SK-MEL-5 (cell line): ENCODE results near the gene SETBP1. TPM values are rescaled to one million over a fixed set of nuclear protein-coding genes. Genes with fewer than 3 reads are reported as not detected.

Experiments
- DNase-seq: peaks from one replicate; pipeline ENCODE4 v3.0.0-alpha.2; 2016; ENCODE audit warnings: low read depth, low spot score
- in situ Hi-C: cut with HindIII; loops from 2 replicates; pipeline ENCODE4 v1.10.0; 2016; ENCODE audit warnings: low sequenced_read_pairs, high pct_unique_total_duplicates, low pct_unique_long_range_greater_than_20kb
- total RNA-seq: library from RNA; depleted of rRNA; stranded (reverse); fragments of >200 nt; shearing (Covaris generic); gene quantifications from 2 replicates; pipeline ENCODE4 v1.2.3, GENCODE V29; 2014

SETBP1 gene
- total RNA-seq, 1 experiment from 2014 or later: 2.3 TPM

GRCh38 chr18:45050712-45051601 is 370.3 kb downstream of the SETBP1 start:
- DNase-seq: peak; percentile 97
- in situ Hi-C loops: loop anchor here (25.0 kb wide), 1 partner anchor 161 kb away; no protein-coding TSS in a partner anchor

DNA sequence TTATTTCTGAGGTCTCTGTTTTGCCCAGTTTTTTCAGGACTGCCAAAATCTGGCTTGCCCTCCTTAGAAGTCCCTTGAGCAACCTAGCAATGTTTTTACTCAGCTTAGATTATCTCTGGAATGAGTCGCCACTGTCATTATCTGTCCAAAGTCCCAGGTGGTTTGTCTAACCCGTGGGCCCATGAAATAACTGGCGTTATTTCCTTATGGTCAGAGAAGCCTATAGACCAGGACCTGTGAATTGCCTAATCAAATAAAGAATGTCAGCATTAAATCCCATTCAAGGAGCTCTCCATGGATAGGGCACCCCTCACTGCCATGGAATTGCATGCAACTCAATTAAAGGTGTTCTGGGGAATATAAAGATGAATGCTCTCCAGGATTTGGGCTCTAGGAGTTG is 373.9 kb downstream of the SETBP1 start:
- in situ Hi-C loops: loop anchor here (25.0 kb wide), 1 partner anchor 158 kb away; no protein-coding TSS in a partner anchor
- no peak for DNase-seq

DNA sequence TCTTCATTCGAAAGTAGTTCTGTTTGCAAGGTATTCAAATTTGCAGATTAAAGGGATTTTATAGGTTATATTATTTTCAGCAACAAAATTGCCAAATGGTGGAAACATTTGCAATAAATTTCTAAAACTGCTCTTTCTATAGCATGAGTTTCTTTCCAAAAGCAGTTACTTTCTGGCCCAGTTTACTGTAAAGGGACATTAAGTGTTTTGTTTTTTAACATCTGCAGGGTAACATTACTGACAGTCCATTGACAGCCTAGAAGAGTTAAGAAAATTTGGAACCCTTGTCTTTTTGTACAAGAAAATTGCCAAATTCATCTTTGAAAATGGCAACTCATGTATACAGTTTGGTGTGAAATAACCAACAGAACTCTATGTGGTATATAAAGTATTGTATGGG is 375.1 kb downstream of the SETBP1 start:
- no peak for DNase-seq
- in situ Hi-C loops: loop anchor here (25.0 kb wide), 1 partner anchor 156 kb away; no protein-coding TSS in a partner anchor

DNA sequence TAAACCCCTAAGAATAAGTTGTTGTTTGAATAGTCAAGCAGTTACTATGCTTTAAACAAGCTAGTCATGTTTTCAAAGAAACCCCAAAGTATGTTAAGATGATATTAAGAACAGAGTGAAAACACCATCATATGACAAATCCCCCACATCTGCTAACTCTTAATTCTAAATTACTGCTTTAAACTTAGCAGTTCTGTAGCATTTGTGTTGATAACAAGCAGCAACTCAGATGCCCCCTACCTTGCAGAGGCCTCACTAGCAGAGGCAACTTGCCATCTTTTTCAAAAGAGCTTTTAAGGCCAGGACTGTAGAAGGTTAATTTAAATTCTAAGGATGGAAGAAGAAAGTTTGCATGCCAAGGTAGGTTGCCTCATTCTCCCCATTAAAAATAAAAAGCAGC is 376.2 kb downstream of the SETBP1 start:
- in situ Hi-C loops: loop anchor here (25.0 kb wide), 1 partner anchor 155 kb away; no protein-coding TSS in a partner anchor
- no peak for DNase-seq

DNA sequence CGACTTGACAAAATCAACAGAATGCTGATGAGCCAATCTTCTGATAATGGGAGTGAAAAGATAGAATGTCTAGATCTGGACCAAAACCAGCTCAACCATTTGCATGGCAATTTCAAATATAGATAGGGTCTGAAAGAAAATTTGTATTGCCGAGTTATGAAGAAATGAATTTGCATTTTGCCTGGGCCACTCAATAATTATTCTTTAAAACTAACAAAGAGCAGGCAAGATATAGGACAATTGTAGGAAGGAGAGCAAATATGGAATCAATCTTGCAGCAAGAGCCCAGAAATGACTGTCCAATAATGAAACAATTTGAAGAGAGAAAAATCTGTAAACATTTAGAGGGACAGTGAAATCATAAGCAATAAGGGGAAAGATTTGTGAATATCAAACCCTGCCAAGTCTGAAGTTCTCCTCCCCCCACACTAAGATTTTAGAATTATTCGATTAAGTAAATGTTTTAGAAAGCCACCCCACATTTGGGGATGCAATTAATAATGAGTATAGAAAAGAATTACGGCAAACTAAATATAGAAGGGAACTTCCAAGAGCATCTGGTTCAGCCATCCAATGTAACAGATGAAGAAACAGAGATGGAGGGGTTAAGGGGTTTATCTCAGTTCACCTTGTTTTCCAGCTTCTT is 377.4 kb downstream of the SETBP1 start:
- in situ Hi-C loops: loop anchor here (25.0 kb wide), 1 partner anchor 154 kb away; no protein-coding TSS in a partner anchor
- DNase-seq: no peak

DNA sequence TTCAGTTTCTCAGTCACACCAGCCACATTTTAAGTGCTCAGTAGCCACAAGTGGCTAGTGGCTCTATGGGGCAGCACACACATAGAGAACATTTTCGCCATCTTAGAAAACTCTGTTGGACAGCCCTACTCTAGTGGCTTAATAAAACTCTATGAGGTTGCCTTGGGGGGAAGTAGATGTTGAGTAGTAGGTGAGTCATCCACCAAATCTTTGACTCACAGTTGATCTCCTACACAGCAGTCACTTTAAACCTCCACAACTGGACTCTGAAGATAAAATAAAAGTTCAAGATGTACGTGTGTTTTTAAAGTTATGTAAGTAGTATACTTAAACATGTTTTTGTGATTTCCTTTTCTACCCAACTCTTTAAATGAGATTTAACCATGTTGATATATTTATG is 379.0 kb downstream of the SETBP1 start:
- DNase-seq: peak; percentile 43
- in situ Hi-C loops: loop anchor here (25.0 kb wide), 1 partner anchor 153 kb away; no protein-coding TSS in a partner anchor

DNA sequence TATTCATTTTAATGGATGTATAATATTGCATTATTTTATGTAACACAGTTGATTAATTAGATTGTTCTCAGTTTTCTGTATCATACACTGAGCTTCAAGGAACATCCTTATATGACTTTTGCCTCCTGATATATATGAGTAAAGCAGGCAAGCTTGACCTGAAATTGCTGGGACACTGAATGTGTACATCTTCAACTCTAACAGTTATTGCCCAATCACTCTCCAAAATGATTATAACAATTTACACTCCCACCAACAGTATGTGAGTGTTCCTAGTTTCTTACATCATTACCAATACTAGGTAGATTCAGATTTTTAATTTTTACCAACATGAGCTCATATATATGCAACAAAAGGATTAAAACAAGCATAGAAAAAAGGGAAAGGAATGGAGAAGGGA is 379.4 kb downstream of the SETBP1 start:
- in situ Hi-C loops: loop anchor here (25.0 kb wide), 1 partner anchor 152 kb away; no protein-coding TSS in a partner anchor
- DNase-seq: no peak

DNA sequence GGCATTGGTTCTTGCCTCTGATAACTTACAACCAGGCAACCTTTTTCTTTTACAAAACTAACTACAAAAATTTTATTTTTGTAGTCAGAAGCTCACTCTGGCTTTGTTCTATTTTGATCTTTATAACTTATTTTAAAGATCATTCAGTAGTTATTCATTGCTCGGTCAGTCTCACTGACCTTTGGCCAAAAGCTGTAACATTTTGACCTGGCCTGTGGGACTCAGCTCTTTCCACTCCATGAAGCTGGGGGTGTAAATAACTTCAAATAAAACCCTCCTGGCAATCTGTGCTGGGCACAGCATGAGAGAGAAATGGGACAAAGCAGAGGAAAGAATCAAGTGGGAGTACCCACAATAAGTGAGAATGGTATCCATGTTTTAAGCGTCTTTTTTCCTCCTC is 380.7 kb downstream of the SETBP1 start:
- no peak for DNase-seq
- in situ Hi-C loops: loop anchor here (25.0 kb wide), 1 partner anchor 151 kb away; no protein-coding TSS in a partner anchor

DNA sequence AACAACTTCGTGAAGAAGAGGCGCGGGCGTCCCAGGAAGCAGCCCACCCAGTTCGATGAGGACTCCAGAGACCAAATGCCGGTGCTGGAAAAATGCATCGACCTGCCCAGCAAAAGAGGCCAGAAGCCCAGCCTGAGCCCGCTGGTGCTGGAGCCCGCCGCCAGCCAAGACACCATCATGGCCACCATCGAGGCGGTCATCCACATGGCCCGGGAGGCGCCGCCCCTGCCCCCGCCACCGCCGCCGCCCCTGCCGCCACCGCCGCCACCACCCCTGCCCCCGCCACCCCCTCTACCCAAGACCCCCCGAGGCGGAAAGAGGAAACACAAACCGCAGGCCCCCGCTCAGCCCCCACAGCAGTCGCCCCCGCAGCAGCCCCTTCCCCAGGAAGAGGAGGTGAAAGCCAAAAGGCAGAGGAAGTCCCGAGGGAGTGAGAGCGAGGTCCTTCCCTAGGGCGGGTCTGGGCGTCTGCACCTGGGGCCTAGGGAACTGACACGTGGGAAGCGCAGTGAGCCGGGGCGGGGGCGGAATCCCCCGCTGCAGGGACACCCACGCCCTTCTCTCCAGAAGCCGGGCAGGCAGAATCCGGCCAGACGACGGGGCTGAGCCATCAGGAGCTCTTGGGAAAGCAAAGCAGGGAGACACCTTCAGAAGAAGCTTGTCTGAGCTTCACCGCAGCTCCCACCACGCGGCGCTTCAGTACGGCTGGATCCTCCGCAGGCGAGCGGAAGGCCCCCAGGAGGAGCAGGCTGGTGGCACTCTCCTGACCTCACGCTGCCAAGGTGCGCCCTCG is 382.8 kb downstream of the SETBP1 start:
- in situ Hi-C loops: loop anchor here (25.0 kb wide), 1 partner anchor 149 kb away; no protein-coding TSS in a partner anchor
- no peak for DNase-seq

DNA sequence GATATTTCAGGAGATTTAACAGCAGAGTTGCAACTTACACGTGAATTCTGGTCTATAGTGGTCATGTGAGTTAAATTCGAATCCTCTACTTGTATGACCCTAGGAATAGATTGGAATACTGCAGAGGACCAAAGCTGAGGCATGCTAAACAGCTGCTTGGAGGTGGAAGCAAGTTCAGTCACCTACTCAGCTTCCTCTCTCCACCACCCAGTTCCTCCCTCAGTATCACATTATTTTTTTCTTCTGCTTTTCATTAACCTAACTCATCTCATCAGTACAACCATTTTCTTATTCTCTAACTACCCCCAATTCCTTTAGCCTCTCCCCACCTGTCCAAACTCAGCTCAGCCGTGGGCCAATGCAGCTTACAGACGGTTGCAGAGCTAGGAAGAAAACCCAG is 385.5 kb downstream of the SETBP1 start:
- in situ Hi-C loops: loop anchor here (25.0 kb wide), 1 partner anchor 146 kb away; no protein-coding TSS in a partner anchor

GRCh38 chr18:45066886-45067285 is 386.2 kb downstream of the SETBP1 start:
- DNase-seq: no peak
- in situ Hi-C loops: loop anchor here (25.0 kb wide), 1 partner anchor 145 kb away; no protein-coding TSS in a partner anchor

More for the DNA sequence above, 385.5 kb downstream of the SETBP1 start:
- no peak for DNase-seq

GRCh38 chr18:45068400-45069094 is 387.9 kb downstream of the SETBP1 start:
- in situ Hi-C loops: loop anchor here (25.0 kb wide), 1 partner anchor 144 kb away; no protein-coding TSS in a partner anchor

GRCh38 chr18:45069546-45069945 is 388.9 kb downstream of the SETBP1 start:
- no peak for DNase-seq
- in situ Hi-C loops: loop anchor here (25.0 kb wide), 1 partner anchor 143 kb away; no protein-coding TSS in a partner anchor

More at GRCh38 chr18:45068400-45069094, 387.9 kb downstream of the SETBP1 start:
- no peak for DNase-seq

DNA sequence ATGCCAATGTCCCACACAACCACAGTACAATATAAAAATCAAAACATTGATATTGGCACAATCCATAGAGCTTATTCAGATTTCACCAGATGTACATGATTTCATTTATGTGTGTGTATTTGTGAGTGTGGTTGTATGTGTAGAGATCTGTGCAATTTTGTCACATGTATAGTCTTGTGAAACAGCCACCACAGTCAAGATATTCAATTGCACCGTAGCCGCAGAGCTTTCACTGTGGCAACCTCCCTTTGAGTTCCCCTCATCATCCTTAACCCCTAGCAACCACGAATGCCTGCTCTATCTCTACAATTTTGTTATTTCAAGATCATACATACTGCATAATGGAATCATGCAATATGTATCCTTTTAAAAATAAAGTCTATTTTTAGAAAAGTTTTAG is 391.3 kb downstream of the SETBP1 start:
- in situ Hi-C loops: loop anchor here (25.0 kb wide), 1 partner anchor 140 kb away; no protein-coding TSS in a partner anchor
- no peak for DNase-seq

GRCh38 chr18:45073556-45073955 is 392.9 kb downstream of the SETBP1 start:
- in situ Hi-C loops: loop anchor here (25.0 kb wide), 1 partner anchor 139 kb away; no protein-coding TSS in a partner anchor
- DNase-seq: no peak

DNA sequence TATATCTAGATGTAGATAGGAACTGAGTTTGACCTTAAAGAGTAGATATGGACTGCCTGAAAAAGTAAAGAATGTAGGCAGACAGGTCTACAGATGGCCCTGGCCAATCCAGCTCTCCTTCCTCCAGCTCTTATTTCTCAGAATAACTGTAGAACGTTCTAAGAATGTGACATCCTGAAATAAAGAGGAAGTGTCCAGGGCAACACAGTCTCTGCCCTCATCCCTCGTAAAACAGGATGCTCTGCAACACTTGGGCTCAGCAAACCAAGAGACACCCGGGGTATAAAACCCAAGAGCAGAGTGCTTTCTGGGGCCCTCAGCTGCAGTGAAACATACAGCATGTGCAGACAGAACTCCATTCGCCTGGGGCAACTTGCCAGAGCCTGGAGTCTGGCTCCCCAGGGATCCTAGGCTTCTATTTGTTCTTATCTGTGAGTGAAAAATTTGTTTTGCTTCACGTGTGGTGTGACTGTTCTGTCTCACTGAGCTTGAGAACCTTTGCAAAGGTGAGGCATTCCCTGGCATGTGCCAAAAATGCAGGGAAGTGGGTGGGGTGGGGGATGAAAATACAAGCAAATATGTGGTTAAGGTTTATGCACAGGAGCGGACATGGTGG is 401.0 kb downstream of the SETBP1 start:
- no peak for DNase-seq
- in situ Hi-C loops: no loop called here
